ENCODE data around the gene SHB. TPM values are rescaled to one million over a fixed set of nuclear protein-coding genes. Genes with fewer than 3 reads are reported as not detected.
A peak's percentile ranks its signal among the peaks of the same experiment; 100 is the strongest.

SHB gene
- total RNA-seq, 1 experiment from 2014 or later: 29.6 TPM

DNA sequence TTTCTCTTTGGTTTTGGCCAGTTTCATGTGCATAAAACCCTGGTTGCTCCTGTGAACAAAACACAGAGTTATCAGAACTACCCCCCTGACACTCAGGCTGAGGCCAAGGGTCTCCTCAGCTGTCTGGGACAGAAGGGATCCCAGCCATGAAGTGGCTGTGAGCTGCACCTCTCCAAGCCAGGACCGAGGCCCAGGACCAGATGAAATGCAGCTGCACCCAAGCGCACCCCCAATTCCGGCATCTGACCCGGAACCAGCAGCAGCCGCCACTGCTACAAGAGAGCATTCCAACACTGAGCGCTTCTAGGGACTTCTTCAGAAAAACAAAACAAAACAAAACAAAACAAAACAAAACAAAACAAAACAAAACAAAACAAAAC, 149.1 kb downstream of the SHB start:
- no peaks in the 10 kb centered on the region for H3K27me3 Mint-ChIP-seq (ENCODE audit: insufficient read depth, unreplicated experiment)
- H3K36me3 Mint-ChIP-seq (ENCODE audit: insufficient read depth, unreplicated experiment): peaks cover 24% of the 10 kb centered on the region
- DNase-seq (ENCODE audit: unreplicated experiment): no peak
- POLR2A ChIA-PET: interaction anchor here (1.0 kb wide), 1 partner anchor 18 kb away, joined by 3 read pairs; no protein-coding TSS in a partner anchor
- no peaks in the 10 kb centered on the region for H3K9me3 Mint-ChIP-seq (ENCODE audit: unreplicated experiment)
- TF ChIP-seq, protein P1, sequence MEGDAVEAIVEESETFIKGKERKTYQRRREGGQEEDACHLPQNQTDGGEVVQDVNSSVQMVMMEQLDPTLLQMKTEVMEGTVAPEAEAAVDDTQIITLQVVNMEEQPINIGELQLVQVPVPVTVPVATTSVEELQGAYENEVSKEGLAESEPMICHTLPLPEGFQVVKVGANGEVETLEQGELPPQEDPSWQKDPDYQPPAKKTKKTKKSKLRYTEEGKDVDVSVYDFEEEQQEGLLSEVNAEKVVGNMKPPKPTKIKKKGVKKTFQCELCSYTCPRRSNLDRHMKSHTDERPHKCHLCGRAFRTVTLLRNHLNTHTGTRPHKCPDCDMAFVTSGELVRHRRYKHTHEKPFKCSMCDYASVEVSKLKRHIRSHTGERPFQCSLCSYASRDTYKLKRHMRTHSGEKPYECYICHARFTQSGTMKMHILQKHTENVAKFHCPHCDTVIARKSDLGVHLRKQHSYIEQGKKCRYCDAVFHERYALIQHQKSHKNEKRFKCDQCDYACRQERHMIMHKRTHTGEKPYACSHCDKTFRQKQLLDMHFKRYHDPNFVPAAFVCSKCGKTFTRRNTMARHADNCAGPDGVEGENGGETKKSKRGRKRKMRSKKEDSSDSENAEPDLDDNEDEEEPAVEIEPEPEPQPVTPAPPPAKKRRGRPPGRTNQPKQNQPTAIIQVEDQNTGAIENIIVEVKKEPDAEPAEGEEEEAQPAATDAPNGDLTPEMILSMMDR (IDR thresholded peaks at IDR 0.05; ENCODE audit: unreplicated experiment): no peak
- no peak overlapping the region for H3K27ac Mint-ChIP-seq (ENCODE audit: low read depth, unreplicated experiment)
- CTCF ChIA-PET: interaction anchor here (0.5 to 5.3 kb wide), 11 partner anchors 9 to 445 kb away, joined by 3 to 59 read pairs (median 15); partner anchors contain the start of gene SHB
- H3K4me1 Mint-ChIP-seq (ENCODE audit: insufficient read depth, unreplicated experiment): peaks cover 15% of the 10 kb centered on the region
- BruUV-seq (replicated peaks): no TSS peak
- H3K4me3 Mint-ChIP-seq (ENCODE audit: unreplicated experiment): no peak overlapping the region
- intact Hi-C loops (cut with micrococcal nuclease): loop anchor here (5.0 kb wide), 1 partner anchor 87 kb away; no protein-coding TSS in a partner anchor

DNA sequence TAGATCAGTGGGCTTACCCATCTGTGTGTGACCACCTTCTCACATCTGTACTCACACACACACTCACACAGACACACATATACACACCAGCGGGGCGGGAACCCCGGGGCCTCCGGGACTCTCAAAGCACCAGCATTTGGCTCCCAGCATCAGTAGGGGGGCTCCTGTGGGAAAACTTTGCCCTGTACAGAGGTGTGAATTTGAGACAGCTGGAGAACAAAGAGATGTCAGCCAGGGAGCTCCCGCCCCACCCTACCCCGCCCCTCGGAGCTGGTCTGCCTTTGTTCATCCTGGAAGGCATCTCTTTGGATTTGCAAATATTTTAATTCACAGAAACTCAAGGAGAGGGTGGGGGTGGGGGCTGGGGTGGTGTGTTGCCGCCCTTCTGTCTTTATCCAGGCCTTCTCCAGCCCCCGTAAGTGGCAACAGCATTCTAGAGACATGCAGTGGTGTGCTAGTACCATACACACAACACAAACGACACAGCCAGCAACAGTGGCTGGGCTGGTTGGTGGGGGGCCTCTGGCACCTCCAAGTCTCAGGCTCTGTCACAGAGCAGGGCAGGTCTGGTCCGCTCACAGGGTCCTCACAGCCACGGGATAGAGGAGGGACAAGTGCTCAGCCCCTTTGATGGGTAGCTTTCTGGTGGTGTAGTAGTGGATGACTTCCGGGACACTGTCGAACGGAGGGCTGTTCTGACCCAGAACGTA, 149.6 kb downstream of the SHB start:
- Mint-ChIP-seq H3K27me3 (ENCODE audit: insufficient read depth, unreplicated experiment) (no peaks in the 10 kb centered on the region), H3K36me3 (ENCODE audit: insufficient read depth, unreplicated experiment) (peaks cover 24% of the 10 kb centered on the region), H3K9me3 (ENCODE audit: unreplicated experiment) (no peaks in the 10 kb centered on the region), H3K4me3 (ENCODE audit: unreplicated experiment) (no peak overlapping the region), H3K27ac (ENCODE audit: low read depth, unreplicated experiment) (no peak overlapping the region), H3K4me1 (ENCODE audit: insufficient read depth, unreplicated experiment) (peaks cover 15% of the 10 kb centered on the region)
- BruUV-seq (replicated peaks): TSS peak; percentile 20
- CTCF ChIA-PET: interaction anchor here (0.6 to 5.3 kb wide), 6 partner anchors 8 to 344 kb away, joined by 3 to 59 read pairs (median 12); partner anchors contain the start of gene SHB
- DNase-seq (ENCODE audit: unreplicated experiment): no peak
- TF ChIP-seq, protein P1 (IDR thresholded peaks at IDR 0.05; ENCODE audit: unreplicated experiment): no peak
- intact Hi-C loops (cut with micrococcal nuclease): no loop called here
- POLR2A ChIA-PET: interaction anchor here (1.0 kb wide), 1 partner anchor 17 kb away, joined by 3 read pairs; no protein-coding TSS in a partner anchor

DNA sequence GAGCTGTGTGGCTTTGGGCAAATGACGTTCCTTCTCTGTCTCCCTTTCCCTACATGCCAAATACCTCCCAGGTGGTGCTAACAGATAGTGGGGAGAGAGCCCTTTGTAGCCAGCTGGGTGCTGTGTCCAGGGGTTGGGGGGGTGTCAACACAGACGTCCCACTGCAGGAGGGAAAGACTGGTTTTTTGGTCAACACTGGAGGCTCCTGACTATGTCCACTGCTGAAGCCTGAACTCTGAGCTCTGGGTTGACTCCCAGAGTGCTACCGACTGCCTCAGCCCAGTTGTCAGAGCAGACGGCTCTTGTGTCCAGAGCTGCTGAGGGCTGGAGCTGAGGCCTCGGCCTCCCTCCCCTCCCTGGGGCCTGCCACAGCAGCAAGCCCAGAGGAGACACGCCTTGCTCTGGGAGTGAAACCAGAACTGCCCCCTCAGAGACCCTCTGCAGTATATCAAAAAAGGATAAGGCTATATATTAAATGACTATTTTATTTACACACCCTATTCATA, 150.3 kb downstream of the SHB start:
- TF ChIP-seq, protein P1 (IDR thresholded peaks at IDR 0.05; ENCODE audit: unreplicated experiment): no peak
- Mint-ChIP-seq H3K4me1 (ENCODE audit: insufficient read depth, unreplicated experiment) (peaks cover 17% of the 10 kb centered on the region), H3K27ac (ENCODE audit: low read depth, unreplicated experiment) (no peak overlapping the region), H3K36me3 (ENCODE audit: insufficient read depth, unreplicated experiment) (peaks cover 24% of the 10 kb centered on the region), H3K9me3 (ENCODE audit: unreplicated experiment) (no peaks in the 10 kb centered on the region), H3K4me3 (ENCODE audit: unreplicated experiment) (no peak overlapping the region), H3K27me3 (ENCODE audit: insufficient read depth, unreplicated experiment) (no peaks in the 10 kb centered on the region)
- BruUV-seq (replicated peaks): no TSS peak
- ChIA-PET POLR2A (interaction anchor here (0.8 to 1.0 kb wide), 2 partner anchors 11 to 16 kb away, joined by 3 read pairs; no protein-coding TSS in a partner anchor), CTCF (interaction anchor here (0.9 to 5.3 kb wide), 6 partner anchors 19 to 345 kb away, joined by 3 to 59 read pairs (median 4); partner anchors contain the start of gene SHB)
- intact Hi-C loops (cut with micrococcal nuclease): no loop called here
- DNase-seq (ENCODE audit: unreplicated experiment): no peak
